ENCODE results near the gene SAP30BP.

DNA sequence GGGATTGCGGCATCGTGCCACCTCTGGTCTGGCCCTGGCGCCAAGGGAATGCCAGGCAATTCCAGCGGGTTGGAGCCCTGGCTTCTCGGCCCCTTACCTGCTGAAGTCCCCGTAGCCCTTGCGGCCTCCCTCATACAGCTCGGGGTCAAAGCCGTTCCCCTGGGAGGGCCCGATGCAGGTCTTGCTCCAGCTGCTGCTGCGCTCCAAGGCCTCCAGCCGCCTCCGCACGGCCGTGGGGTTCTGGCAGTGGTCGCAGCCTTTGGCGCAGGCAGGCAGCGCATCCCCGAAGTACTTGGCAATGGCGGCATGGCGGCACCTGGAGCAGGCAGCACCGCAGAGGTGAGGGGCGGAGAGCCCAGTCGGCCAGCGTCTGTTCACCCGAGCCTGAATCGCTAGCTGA lies 35.8 kb upstream of the SAP30BP start:
- TF ChIP-seq, protein P1, sequence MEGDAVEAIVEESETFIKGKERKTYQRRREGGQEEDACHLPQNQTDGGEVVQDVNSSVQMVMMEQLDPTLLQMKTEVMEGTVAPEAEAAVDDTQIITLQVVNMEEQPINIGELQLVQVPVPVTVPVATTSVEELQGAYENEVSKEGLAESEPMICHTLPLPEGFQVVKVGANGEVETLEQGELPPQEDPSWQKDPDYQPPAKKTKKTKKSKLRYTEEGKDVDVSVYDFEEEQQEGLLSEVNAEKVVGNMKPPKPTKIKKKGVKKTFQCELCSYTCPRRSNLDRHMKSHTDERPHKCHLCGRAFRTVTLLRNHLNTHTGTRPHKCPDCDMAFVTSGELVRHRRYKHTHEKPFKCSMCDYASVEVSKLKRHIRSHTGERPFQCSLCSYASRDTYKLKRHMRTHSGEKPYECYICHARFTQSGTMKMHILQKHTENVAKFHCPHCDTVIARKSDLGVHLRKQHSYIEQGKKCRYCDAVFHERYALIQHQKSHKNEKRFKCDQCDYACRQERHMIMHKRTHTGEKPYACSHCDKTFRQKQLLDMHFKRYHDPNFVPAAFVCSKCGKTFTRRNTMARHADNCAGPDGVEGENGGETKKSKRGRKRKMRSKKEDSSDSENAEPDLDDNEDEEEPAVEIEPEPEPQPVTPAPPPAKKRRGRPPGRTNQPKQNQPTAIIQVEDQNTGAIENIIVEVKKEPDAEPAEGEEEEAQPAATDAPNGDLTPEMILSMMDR (IDR thresholded peaks at IDR 0.05): no peak
- TF ChIP-seq POLR2A (IDR thresholded peaks at IDR 0.05): no peak

Data from esophagus squamous epithelium (tissue), 4 donors.